Regular cardiac myocyte (primary cell): ENCODE results near the gene OPTN. TPM values are rescaled to one million over a fixed set of nuclear protein-coding genes. Genes with fewer than 3 reads are reported as not detected.

Source experiments
- total RNA-seq: library from RNA; depleted of rRNA; stranded (reverse); fragments of >200 nt; gene quantifications from 2 replicates; pipeline ENCODE4 v1.2.3, GENCODE V29; 2014

Gene OPTN
- 74.2 and 130 TPM in 2 replicates for total RNA-seq

DNA sequence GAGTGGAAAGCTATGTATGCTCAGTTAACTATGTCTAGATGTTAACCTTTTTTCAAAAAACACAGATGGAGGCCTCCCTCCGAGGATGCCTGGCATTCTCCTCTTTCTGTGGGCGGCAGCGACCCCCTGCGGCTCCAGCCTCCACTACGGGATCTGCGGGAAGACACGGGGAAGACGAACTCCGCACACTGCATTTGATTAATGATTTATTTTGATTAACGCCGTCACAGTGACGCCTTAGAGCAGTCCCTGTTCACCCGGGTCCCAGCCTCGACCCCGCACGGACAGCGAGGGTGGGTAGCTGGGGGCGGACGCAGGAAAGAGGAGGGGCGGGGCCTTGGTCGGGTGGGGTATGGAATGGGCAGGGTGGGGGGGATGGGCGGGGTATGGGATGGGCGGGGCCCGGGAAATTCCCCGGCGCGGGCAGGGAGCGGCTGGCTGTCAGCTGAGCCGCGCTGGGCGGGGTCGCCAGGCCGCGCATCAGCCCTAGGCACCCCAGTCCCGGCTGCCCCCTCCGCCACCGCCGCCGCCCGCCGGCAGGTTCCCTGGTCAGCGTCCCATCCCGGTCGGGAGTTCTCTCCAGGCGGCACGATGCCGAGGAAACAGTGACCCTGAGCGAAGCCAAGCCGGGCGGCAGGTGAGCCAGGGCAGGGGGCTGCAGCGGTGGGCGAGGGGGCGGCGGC lies at the start of gene OPTN:
TSS of gene OPTN (plus strand) at position 498 of the 683 bp plus-strand sequence. CDS start 8,960 bp downstream, outside the sequence.

DNA sequence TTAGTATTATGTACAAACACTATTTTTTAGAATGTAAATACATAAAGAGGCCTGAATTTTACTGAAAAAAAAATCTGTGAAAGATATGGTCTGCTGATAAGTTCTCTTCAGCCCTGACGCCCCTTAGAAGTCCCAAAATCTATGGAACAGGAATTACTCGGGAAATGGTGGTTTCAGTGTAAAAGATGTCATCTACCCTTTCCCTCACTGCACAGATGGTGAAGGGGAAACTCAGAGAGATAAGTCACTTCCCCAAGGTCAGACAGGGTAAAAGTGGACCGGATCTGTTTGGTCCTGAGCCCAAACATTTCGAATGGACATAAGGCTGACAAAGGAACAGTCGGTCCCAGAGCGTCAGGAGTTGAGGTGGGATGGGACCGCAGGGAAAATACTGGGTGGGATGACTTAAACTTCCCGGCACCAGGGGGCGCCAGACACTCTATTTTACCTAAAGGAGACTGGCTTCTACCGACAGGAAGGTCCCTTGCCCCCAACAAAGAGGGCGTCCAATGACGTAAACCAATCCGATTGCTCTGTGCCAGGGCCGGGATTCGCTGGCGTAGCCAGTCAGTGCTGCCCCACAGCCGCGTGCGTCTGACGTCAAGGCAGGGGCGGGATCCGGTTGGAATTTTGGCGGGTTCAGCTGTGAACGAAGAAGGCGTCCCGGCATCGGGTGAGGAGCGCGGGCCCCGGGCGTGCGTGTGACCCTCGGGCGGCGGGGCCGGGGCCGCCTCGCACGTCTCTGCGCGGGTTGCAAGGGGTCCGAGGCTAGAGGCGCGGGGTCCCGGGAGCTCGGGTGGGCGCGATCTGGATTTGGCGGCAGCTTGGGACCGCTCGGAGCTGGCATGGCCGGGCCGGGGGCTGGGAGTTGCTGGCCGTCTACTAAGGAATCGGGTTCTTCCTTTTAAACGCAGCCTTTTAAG lies 61.2 kb downstream of the OPTN start, which contains the start of gene MCM10:
TSS of gene MCM10 (plus strand) at position 625 of the 923 bp plus-strand sequence. CDS start 2,645 bp downstream, outside the sequence.

Other genes starting within 250 kb of the OPTN start
- 4.5 and 6.5 TPM in 2 replicates for gene CCDC3, start 98.5 kb upstream of the OPTN start, total RNA-seq
- 1.4 and 25.5 TPM in 2 replicates for gene MCM10, start 61.4 kb downstream of the OPTN start, total RNA-seq
- gene UCMA, start 134.2 kb downstream of the OPTN start, total RNA-seq = not detected in 2 replicates
- gene PHYH, start 199.9 kb downstream of the OPTN start, total RNA-seq = 18.6 and 24.0 TPM in 2 replicates
- gene SEPHS1, start 248.1 kb downstream of the OPTN start, total RNA-seq = 20.0 and 36.4 TPM in 2 replicates